GM20000 (cell line): ENCODE data around the gene AP1G2.
"Not testable (repeated sequence)": the region's sequence is repeated elsewhere in the genome, so short reads cannot be mapped to it uniquely, and the experiment has no call there.

ENCODE experiments used
- DNase-seq: peaks from one replicate; pipeline ENCODE4 v3.0.0; 2012; ENCODE audit warnings: low spot score
- CTCF ChIP-seq: IDR thresholded peaks from 2 replicates; pipeline ENCODE4 v1.5.1; 2012; ENCODE audit warnings: mild to moderate bottlenecking, control low read depth; ENCODE audit errors: extremely low read depth, missing control alignments

AP1G2 gene

GRCh38 chr14:23543403-23543802 is 24.2 kb downstream of the AP1G2 start:
- DNase-seq, result no peak
- TF ChIP-seq CTCF, result no peak

DNA sequence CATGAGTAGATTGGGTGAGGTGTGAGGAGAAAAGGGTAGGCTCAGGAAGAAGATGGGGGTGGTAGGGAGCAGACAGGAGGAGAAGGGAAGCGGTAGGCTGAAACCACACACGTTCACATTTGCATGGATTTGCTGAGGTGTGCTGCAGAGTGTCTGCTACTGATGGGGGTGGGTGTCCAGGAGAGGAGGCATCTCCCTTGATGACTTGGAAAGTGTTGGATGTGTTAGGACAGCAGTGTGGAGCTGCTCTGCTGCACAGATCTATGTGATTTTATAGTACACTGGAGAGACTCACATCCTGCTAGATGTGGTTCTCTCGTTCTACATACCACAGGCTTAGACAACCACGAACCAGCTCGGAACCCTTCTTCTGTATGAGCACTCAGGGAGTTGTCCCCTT is 25.3 kb downstream of the AP1G2 start:
- DNase-seq, result no peak
- TF ChIP-seq CTCF, result no peak

DNA sequence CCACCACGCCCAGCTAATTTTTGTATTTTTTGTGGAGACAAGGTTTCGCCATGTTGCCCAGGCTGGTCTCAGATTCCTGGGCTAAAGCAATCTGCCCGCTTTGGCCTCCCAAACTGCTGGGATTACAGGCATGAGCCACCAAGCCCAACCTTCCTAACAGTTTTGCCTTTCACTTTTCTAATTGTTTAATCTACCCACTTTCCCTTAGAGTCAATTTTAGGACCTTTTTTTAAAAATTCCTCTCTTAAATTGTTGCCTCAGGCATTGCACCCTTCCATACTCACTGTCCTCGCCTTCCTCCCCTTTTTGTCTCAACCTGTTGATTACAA is 27.5 kb downstream of the AP1G2 start:
- DNase-seq, result no peak
- TF ChIP-seq CTCF, result no peak

- TF ChIP-seq CTCF, result peak; percentile 79
- DNase-seq, result peak; percentile 84
These were observed 28.1 kb downstream of the AP1G2 start for GRCh38 chr14:23539248-23540140.

- no peak for TF ChIP-seq CTCF
- no peak for DNase-seq
These were observed 28.8 kb downstream of the AP1G2 start for GRCh38 chr14:23538785-23539184.

DNA sequence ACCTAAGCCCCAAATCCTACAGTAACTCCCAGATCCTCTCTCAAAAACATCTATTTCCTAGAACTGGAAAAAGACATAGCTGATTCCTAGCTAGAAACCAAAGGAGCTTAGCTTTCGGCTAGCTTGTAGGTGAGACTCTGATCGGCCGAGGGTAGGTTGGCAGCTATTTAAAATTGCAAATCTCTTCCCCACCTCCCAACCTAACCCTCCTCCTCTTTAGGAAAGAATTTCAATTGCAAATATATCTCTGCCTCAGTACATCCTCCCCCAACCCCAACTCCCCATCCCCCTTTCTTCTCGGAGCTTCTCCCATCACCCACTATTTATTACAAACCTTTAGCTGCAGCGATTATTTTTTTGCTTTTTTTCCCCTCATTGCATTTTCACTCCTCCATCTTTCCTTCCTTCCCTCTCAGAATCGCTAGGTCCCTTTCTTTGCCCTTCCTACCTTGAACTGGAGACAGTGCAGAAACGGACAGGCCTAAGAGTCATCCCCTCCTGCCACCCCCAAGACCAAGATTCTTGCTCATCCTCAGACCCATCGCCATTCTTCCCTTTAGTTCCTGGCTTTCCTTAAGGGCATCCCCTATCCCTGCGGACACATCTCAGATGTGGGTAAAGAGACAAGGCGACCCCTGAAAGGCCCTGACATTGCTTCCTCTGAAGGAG is 29.4 kb downstream of the AP1G2 start:
- no peak for TF ChIP-seq CTCF
- no peak for DNase-seq

- DNase-seq, result no peak
- TF ChIP-seq CTCF, result no peak
These were observed 30.1 kb downstream of the AP1G2 start for GRCh38 chr14:23537351-23538049.

- DNase-seq, result not testable (repeated sequence)
These were observed 30.7 kb downstream of the AP1G2 start for GRCh38 chr14:23536906-23537305.
